ENCODE measurements around the gene CLCC1.
A peak's percentile ranks its signal among the peaks of the same experiment; 100 is the strongest.

The CLCC1 gene

DNA sequence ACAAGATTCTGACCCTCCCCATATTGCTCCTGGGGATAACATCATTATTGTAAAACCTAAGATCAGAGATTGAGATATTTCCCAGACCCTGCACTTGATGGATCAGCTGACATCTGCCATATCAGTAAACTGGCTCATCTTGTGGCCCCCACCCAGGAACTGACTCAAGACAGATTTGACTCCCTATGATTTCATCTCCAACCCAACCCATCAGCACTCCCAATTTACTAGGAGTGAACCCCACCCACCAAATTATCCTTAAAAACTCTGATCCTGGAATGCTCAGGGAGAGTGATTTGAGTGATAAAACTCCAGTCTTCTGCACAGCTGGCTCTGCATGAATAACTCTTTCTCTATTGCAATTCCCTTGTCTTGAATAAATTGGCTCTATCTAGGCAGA, 6.1 kb upstream of the CLCC1 start:
- H3K36me3 Mint-ChIP-seq (ENCODE audit: low read depth): peaks cover 31% of the 10 kb centered on the region
- H3K4me1 Mint-ChIP-seq: no peaks in the 10 kb centered on the region
- no peak overlapping the region for H3K27ac Mint-ChIP-seq
- H3K9me3 Mint-ChIP-seq: no peaks in the 10 kb centered on the region
- no peak for DNase-seq
- H3K4me3 Mint-ChIP-seq: no peak overlapping the region
- TF ChIP-seq, protein P1, sequence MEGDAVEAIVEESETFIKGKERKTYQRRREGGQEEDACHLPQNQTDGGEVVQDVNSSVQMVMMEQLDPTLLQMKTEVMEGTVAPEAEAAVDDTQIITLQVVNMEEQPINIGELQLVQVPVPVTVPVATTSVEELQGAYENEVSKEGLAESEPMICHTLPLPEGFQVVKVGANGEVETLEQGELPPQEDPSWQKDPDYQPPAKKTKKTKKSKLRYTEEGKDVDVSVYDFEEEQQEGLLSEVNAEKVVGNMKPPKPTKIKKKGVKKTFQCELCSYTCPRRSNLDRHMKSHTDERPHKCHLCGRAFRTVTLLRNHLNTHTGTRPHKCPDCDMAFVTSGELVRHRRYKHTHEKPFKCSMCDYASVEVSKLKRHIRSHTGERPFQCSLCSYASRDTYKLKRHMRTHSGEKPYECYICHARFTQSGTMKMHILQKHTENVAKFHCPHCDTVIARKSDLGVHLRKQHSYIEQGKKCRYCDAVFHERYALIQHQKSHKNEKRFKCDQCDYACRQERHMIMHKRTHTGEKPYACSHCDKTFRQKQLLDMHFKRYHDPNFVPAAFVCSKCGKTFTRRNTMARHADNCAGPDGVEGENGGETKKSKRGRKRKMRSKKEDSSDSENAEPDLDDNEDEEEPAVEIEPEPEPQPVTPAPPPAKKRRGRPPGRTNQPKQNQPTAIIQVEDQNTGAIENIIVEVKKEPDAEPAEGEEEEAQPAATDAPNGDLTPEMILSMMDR (IDR thresholded peaks at IDR 0.05): no peak
- H3K27me3 Mint-ChIP-seq (ENCODE audit: low read depth, poor library complexity): peaks cover 11% of the 10 kb centered on the region

- Mint-ChIP-seq H3K27me3 (ENCODE audit: low read depth, poor library complexity) (peaks cover 18% of the 10 kb centered on the region), H3K27ac (no peak overlapping the region), H3K4me3 (peak overlapping the region; percentile 80), H3K4me1 (peaks cover 19% of the 10 kb centered on the region), H3K36me3 (ENCODE audit: low read depth) (peaks cover 30% of the 10 kb centered on the region), H3K9me3 (no peaks in the 10 kb centered on the region)
- peak; percentile 9 for DNase-seq
- TF ChIP-seq, protein P1 (IDR thresholded peaks at IDR 0.05): no peak
These were observed 618 bp downstream of the CLCC1 start for GRCh38 chr1:108962681-108963051.

GRCh38 chr1:108961752-108962486, 1.4 kb downstream of the CLCC1 start:
- peak overlapping the region; percentile 80 for H3K4me3 Mint-ChIP-seq
- TF ChIP-seq, protein P1 (IDR thresholded peaks at IDR 0.05): no peak
- no peak for DNase-seq
- H3K36me3 Mint-ChIP-seq (ENCODE audit: low read depth): peaks cover 31% of the 10 kb centered on the region
- no peak overlapping the region for H3K27ac Mint-ChIP-seq
- peaks cover 18% of the 10 kb centered on the region for H3K27me3 Mint-ChIP-seq (ENCODE audit: low read depth, poor library complexity)
- H3K9me3 Mint-ChIP-seq: no peaks in the 10 kb centered on the region
- peaks cover 22% of the 10 kb centered on the region for H3K4me1 Mint-ChIP-seq

- no peak for DNase-seq
- H3K4me1 Mint-ChIP-seq: peaks cover 22% of the 10 kb centered on the region
- no peak overlapping the region for H3K27ac Mint-ChIP-seq
- H3K9me3 Mint-ChIP-seq: no peaks in the 10 kb centered on the region
- H3K4me3 Mint-ChIP-seq: no peak overlapping the region
- H3K36me3 Mint-ChIP-seq (ENCODE audit: low read depth): peaks cover 38% of the 10 kb centered on the region
- H3K27me3 Mint-ChIP-seq (ENCODE audit: low read depth, poor library complexity): peaks cover 16% of the 10 kb centered on the region
- TF ChIP-seq, protein P1 (IDR thresholded peaks at IDR 0.05): no peak
These were observed 2.1 kb downstream of the CLCC1 start for GRCh38 chr1:108961198-108961597.

- no peak overlapping the region for H3K27ac Mint-ChIP-seq
- H3K36me3 Mint-ChIP-seq (ENCODE audit: low read depth): peaks cover 43% of the 10 kb centered on the region
- peaks cover 22% of the 10 kb centered on the region for H3K4me1 Mint-ChIP-seq
- H3K9me3 Mint-ChIP-seq: no peaks in the 10 kb centered on the region
- H3K27me3 Mint-ChIP-seq (ENCODE audit: low read depth, poor library complexity): peaks cover 16% of the 10 kb centered on the region
- TF ChIP-seq, protein P1 (IDR thresholded peaks at IDR 0.05): no peak
- no peak for DNase-seq
- H3K4me3 Mint-ChIP-seq: peak overlapping the region; percentile 51
These were observed 2.6 kb downstream of the CLCC1 start for GRCh38 chr1:108960719-108961118.

GRCh38 chr1:108957888-108958287, 5.4 kb downstream of the CLCC1 start:
- no peak overlapping the region for H3K4me3 Mint-ChIP-seq
- peaks cover 70% of the 10 kb centered on the region for H3K36me3 Mint-ChIP-seq (ENCODE audit: low read depth)
- TF ChIP-seq, protein P1 (IDR thresholded peaks at IDR 0.05): no peak
- H3K27me3 Mint-ChIP-seq (ENCODE audit: low read depth, poor library complexity): peaks cover 4% of the 10 kb centered on the region
- H3K4me1 Mint-ChIP-seq: peaks cover 22% of the 10 kb centered on the region
- H3K9me3 Mint-ChIP-seq: no peaks in the 10 kb centered on the region
- peak overlapping the region; percentile 4 for H3K27ac Mint-ChIP-seq
- no peak for DNase-seq
